Calu3 (cell line): ENCODE measurements around the gene DOCK8. TPM values are rescaled to one million over a fixed set of nuclear protein-coding genes. Genes with fewer than 3 reads are reported as not detected.

Experiments
- BruUV-seq: library from RNA; stranded (reverse); fragments of 400-500 nt; replicated peaks from 2 replicates; lab custom pipeline; 2021; lab: Mats Ljungman, UMichigan
- CTCF ChIA-PET: fragments of 300-600 bp; sonication (Branson Sonifier 250); formaldehyde crosslinking; loops from one replicate; lab custom pipeline; 2022; ENCODE audit warnings: antibody characterized with exemption; lab: Charles Lee
- DNase-seq: peaks from one replicate; pipeline ENCODE4 v3.0.0; 2022
- H3K27ac Mint-ChIP-seq: one replicate; pipeline ENCODE4 v1.8.0; 2022; ENCODE audit warnings: mixed read lengths; ENCODE audit not compliant: unreplicated experiment
- H3K27me3 Mint-ChIP-seq: one replicate; pipeline ENCODE4 v1.8.0; 2022; ENCODE audit warnings: mixed read lengths; ENCODE audit not compliant: unreplicated experiment
- H3K36me3 Mint-ChIP-seq: one replicate; pipeline ENCODE4 v1.8.0; 2022; ENCODE audit warnings: mild to moderate bottlenecking, moderate library complexity, mixed read lengths; ENCODE audit not compliant: insufficient read depth, unreplicated experiment
- H3K4me1 Mint-ChIP-seq: one replicate; pipeline ENCODE4 v1.8.0; 2022; ENCODE audit warnings: mild to moderate bottlenecking, low read depth, mixed read lengths; ENCODE audit not compliant: unreplicated experiment
- H3K4me3 Mint-ChIP-seq: one replicate; pipeline ENCODE4 v1.8.0; 2022; ENCODE audit warnings: mild to moderate bottlenecking, low read depth, moderate library complexity, mixed read lengths; ENCODE audit not compliant: unreplicated experiment
- H3K9me3 Mint-ChIP-seq: one replicate; pipeline ENCODE4 v1.8.0; 2022; ENCODE audit warnings: low read depth, mixed read lengths; ENCODE audit not compliant: unreplicated experiment
- CTCF ChIP-seq: fragments of 200-600 bp; IDR thresholded peaks from one replicate; pipeline ENCODE4 v1.8.0; 2022; ENCODE audit warnings: antibody characterized with exemption; ENCODE audit not compliant: unreplicated experiment
- intact Hi-C: fragments of 100-400 bp; cut with micrococcal nuclease; formaldehyde crosslinking; loops from one replicate; pipeline ENCODE4 v1.10.0; 2022; ENCODE audit not compliant: unreplicated experiment
- total RNA-seq: library from RNA; stranded (reverse); gene quantifications from 2 replicates; pipeline ENCODE4 v1.2.3, GENCODE V29; 2022

The DOCK8 gene
- total RNA-seq, 1 experiment from 2014 or later, result 0.50 TPM

- intact Hi-C loops, result no loop called here
- Mint-ChIP-seq H3K27me3 (peaks cover 12% of the 10 kb centered on the region), H3K9me3 (no peaks in the 10 kb centered on the region), H3K4me1 (peaks cover 9% of the 10 kb centered on the region), H3K36me3 (no peaks in the 10 kb centered on the region), H3K27ac (no peak overlapping the region), H3K4me3 (no peak overlapping the region)
- no TSS peak for BruUV-seq
- TF ChIP-seq CTCF, result no peak
- DNase-seq, result no peak
- CTCF ChIA-PET, result no interaction called here
Observed at GRCh38 chr9:444528-444927, 229.9 kb downstream of the DOCK8 start.

DNA sequence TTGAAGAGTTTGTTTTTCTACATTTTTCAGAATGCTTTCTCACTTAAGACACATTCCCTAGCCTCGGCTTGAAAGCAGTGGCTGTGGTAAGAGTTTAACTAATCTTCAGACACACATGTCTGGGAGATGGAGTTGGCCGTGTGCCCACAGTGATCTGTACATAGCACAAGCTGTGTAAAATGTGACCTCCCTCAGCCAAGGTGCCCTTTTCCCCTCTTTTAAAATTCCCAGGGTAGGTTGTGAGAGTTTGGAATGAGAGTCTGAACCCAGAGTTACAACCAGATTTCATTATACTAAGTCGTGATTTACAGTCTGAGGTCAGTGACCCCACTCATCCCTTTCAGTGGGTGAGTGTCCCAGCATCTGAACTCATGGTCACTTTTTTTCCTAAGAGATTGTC lies 230.4 kb downstream of the DOCK8 start:
- H3K9me3 Mint-ChIP-seq, result no peaks in the 10 kb centered on the region
- no peaks in the 10 kb centered on the region for H3K36me3 Mint-ChIP-seq
- H3K27me3 Mint-ChIP-seq, result peaks cover 12% of the 10 kb centered on the region
- no peak for DNase-seq
- no peak overlapping the region for H3K27ac Mint-ChIP-seq
- CTCF ChIA-PET, result no interaction called here
- intact Hi-C loops, result no loop called here
- H3K4me3 Mint-ChIP-seq, result no peak overlapping the region
- peaks cover 9% of the 10 kb centered on the region for H3K4me1 Mint-ChIP-seq
- no peak for TF ChIP-seq CTCF
- BruUV-seq, result no TSS peak

GRCh38 chr9:446074-446699 lies 231.5 kb downstream of the DOCK8 start:
- intact Hi-C loops, result no loop called here
- Mint-ChIP-seq H3K9me3 (no peaks in the 10 kb centered on the region), H3K27ac (no peak overlapping the region), H3K4me3 (no peak overlapping the region), H3K4me1 (peaks cover 9% of the 10 kb centered on the region), H3K27me3 (peaks cover under 1% of the 10 kb centered on the region), H3K36me3 (no peaks in the 10 kb centered on the region)
- no peak for TF ChIP-seq CTCF
- BruUV-seq, result no TSS peak
- CTCF ChIA-PET, result no interaction called here
- no peak for DNase-seq

DNA sequence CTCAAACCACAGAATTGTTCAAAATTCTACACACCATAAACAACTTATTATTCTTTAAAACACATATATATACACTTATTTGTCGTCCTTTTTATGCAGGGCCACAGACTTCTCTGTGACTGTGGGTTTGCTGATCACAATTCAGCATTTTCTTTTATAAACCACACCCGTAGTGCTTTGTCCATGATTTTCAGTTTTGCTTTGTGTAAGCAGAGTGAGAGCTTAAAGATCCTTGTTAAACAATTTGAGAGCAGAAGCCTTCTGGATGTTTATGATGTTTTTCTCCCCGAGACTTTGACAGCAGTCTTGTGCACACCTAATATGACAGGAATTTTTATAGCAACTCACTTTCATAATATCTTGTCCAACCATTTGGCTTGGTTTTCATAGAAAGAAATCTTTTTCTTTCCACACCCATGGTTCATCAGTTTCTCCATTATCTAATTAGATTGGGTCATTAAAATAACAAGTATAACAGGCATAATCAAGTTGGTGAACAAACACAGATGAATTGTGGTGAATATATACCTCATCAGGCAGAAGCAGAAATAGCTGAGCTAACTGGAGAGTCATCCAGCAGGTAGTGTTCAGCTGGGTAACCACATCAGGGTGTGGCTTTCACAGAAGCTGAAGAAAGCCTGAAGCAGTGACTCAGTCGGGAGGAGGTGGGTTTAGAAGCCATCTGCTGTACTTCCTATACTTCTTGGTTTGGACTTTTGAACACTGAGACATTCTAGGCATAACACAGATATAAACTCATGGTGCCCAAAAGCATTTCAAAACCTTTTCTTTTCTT lies 232.8 kb downstream of the DOCK8 start:
- CTCF ChIA-PET, result no interaction called here
- Mint-ChIP-seq H3K9me3 (no peaks in the 10 kb centered on the region), H3K36me3 (no peaks in the 10 kb centered on the region), H3K27ac (no peak overlapping the region), H3K4me1 (peaks cover 9% of the 10 kb centered on the region), H3K27me3 (no peaks in the 10 kb centered on the region), H3K4me3 (no peak overlapping the region)
- TF ChIP-seq CTCF, result no peak
- BruUV-seq, result no TSS peak
- peak; percentile 53 for DNase-seq
- intact Hi-C loops, result no loop called here
